Stimulated activated CD8-positive, alpha-beta memory T cell treated with anti-CD3 and anti-CD28 coated beads, Interleukin-2, amount 100 ng/mL, for 48 hours (primary cell): ENCODE measurements around the gene FAM76B.
"Not testable (repeated sequence)": the region's sequence is repeated elsewhere in the genome, so short reads cannot be mapped to it uniquely, and the experiment has no call there.

Experiments
- DNase-seq, 2 donors: peaks; one replicate each; pipeline ENCODE4 v3.0.0-alpha.2; 2020; ENCODE audit warnings: low read depth in 2 of 2

FAM76B gene

GRCh38 chr11:95789506-95790122 lies at the start of gene FAM76B:
Gene FAM76B, minus strand, starts transcription at chr11:95789782. Its CDS starts 304 bp downstream, at chr11:95789478.
- DNase-seq, result peak; percentile 89 to 92

- DNase-seq, result peak; percentile 10 to 24
Observed at GRCh38 chr11:95835768-95836488, 46.3 kb upstream of the FAM76B start.

- DNase-seq, result no peak
Observed at GRCh38 chr11:95835351-95835750, 45.8 kb upstream of the FAM76B start.

GRCh38 chr11:95833378-95833777 lies 43.8 kb upstream of the FAM76B start:
- no peak for DNase-seq

- no peak for DNase-seq
Observed at GRCh38 chr11:95832763-95833162, 43.2 kb upstream of the FAM76B start.

GRCh38 chr11:95831198-95831883 lies 41.8 kb upstream of the FAM76B start:
- DNase-seq, result no peak

- no peak for DNase-seq
Observed at GRCh38 chr11:95829580-95830259, 40.1 kb upstream of the FAM76B start.

- DNase-seq, result no peak
Observed at GRCh38 chr11:95827696-95828095, 38.1 kb upstream of the FAM76B start.

GRCh38 chr11:95821640-95822039 lies 32.1 kb upstream of the FAM76B start:
- DNase-seq, result no peak

- no peak for DNase-seq
Observed at GRCh38 chr11:95816037-95816436, 26.5 kb upstream of the FAM76B start.

- DNase-seq, result not testable (repeated sequence)
Observed at GRCh38 chr11:95811052-95811451, 21.5 kb upstream of the FAM76B start.

- not testable (repeated sequence) for DNase-seq
Observed at GRCh38 chr11:95806464-95806863, 16.9 kb upstream of the FAM76B start.

- no peak for DNase-seq
Observed at GRCh38 chr11:95805869-95806268, 16.3 kb upstream of the FAM76B start.

GRCh38 chr11:95803973-95804372 lies 14.4 kb upstream of the FAM76B start:
- no peak for DNase-seq

GRCh38 chr11:95802806-95803205 lies 13.2 kb upstream of the FAM76B start:
- DNase-seq, result no peak

- no peak for DNase-seq
Observed at GRCh38 chr11:95800438-95800837, 10.9 kb upstream of the FAM76B start.

- no peak for DNase-seq
Observed at GRCh38 chr11:95799546-95799945, 10.0 kb upstream of the FAM76B start.

GRCh38 chr11:95796501-95796900 lies 6.9 kb upstream of the FAM76B start:
- DNase-seq, result no peak

- DNase-seq, result no peak
Observed at GRCh38 chr11:95795627-95796295, 6.2 kb upstream of the FAM76B start.

- no peak for DNase-seq
Observed at GRCh38 chr11:95794086-95794485, 4.5 kb upstream of the FAM76B start.

GRCh38 chr11:95793116-95793515 lies 3.5 kb upstream of the FAM76B start:
- no peak for DNase-seq

- no peak for DNase-seq
Observed at GRCh38 chr11:95792700-95793099, 3.1 kb upstream of the FAM76B start.
